ENCODE data around the gene ASB8.

Gene ASB8

DNA sequence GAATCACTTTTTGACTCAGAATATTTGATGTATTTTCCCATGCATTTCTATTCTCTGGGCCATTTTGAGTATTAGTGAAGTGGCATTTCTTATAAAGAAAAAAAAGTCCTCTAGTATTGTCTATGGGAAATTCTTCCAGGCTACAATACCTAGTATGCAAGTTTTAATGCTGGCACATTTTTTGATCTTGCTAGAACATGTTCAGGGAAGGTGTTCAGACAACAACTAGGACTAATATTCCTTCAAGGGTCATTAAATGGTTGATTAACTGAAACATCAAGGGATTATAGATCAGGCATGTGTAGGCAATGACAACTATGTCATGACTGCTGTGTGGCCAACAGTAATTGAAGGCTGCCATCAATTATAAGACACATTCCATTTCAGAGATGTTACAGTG lies 33.8 kb upstream of the ASB8 start:
- no peak for DNase-seq (ENCODE audit: low read depth)
- no peak for TF ChIP-seq CTCF (conservative IDR thresholded peaks at IDR 0.05; ENCODE audit: control insufficient read depth, insufficient read depth, low read depth, low read length)
- H3K4me3 ChIP-seq (ENCODE audit: control insufficient read depth, low read depth, low read length): no peak overlapping the region

DNA sequence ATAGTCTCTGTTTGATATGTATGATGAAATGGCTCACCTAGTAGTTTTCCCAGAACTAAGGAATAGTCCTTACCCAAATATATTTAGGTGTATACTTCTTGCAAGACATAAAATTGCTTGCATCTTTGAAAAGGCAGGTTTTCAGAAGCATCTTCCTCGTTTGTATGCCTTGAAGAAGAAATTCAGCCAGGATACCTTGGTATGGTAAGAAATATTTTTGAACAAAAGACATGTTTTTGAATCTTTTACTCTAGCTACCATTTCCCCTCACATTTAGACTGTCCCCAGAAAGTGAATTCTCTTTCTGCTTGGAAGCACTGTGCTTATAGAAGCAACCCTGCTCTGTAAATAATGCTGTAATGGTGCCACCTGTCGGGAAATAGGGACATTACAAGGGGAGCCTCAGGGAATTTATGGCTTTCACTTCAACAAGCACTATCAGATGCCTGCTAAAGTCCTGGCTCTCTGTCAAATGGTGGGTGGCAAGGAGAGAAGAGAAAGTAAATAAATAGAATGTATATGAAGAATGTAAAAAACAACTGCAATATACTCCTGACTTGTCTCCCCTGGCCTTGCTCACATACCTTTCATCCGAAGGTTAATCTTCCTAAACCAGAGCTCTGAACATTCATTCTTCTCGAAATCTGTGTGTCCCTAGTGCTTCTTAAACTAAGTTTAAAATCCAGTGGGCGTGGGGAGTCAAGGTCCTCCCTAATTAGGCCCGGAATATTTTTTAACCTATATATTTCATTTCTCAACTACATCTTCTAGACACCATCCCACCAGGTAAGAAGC lies 32.2 kb upstream of the ASB8 start:
- H3K4me3 ChIP-seq (ENCODE audit: control insufficient read depth, low read depth, low read length): no peak overlapping the region
- peak; percentile 72 for DNase-seq (ENCODE audit: low read depth)
- TF ChIP-seq CTCF (conservative IDR thresholded peaks at IDR 0.05; ENCODE audit: control insufficient read depth, insufficient read depth, low read depth, low read length): peak; percentile 84

DNA sequence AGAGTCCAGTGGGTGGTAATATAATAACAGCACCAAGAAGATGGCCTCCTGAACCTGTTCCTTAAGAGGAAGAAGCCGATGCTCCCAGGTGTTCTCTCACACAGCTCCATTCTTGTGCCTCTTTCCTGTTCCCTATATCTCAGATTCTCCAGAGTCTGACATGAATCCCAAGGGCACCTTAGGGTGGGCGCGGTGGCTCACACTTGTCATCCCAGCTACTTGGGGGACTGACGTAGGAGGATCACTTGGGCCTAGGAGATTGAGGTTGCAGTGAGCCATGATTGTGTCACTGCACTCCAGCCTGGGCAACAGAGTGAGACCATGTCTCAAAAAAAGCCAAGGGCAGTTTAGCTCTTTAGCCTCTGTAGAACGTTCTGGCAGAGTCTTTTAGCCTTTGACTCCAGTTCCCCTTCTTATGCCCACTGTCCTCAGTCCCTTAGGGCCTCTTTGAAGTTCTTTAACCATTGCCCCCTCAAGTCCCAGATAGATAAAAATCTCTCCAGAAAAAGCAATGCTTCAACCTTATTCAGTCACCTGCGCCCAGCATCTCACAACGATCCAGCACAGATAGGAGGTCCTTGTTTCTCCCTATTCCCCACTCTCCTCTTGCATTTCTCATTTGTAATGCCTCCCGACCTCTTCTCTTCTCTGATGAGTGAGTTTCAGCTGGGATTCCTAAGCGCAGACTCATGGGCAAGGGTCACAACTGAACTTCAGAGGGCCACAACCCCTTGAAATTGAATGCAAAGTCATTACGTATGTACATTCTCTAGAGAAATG lies 30.8 kb upstream of the ASB8 start:
- TF ChIP-seq CTCF (conservative IDR thresholded peaks at IDR 0.05; ENCODE audit: control insufficient read depth, insufficient read depth, low read depth, low read length): no peak
- no peak overlapping the region for H3K4me3 ChIP-seq (ENCODE audit: control insufficient read depth, low read depth, low read length)
- DNase-seq (ENCODE audit: low read depth): no peak

DNA sequence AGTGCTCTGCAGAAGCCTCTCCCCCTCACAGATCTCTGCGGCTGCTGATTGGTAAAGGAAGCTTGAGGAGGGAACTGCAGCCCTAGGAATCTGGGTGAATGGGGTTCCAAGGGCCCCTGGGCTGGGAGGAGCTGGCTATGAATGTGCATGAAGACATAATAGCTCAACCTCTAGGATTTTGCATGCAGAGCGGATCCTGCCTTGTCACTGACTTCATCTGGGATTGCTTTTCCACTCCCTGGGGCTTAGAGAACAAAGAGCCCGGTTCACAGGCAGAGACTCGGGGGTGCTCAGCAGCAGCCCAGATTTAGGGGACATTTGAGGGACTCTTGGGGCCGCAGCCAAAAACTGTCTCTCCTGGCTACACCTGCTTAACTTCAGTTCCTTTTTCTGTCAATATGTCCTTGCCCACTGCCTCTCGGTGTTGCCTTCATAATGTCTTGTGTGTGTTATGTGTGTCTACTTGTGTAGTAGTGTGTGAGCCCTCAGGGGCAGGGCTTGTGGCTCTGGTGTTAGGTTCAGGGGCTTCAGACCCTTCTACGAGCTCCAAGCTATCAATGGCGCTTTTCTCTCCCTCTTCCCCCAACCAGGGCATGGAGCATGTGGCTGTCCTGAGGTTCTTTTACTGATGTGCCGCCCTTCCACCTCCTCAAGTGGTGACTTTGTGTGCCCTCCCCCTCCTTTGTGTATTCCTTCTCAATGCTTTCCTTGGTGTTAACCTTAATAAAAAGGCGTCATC lies 28.0 kb upstream of the ASB8 start:
- TF ChIP-seq CTCF (conservative IDR thresholded peaks at IDR 0.05; ENCODE audit: control insufficient read depth, insufficient read depth, low read depth, low read length): no peak
- no peak overlapping the region for H3K4me3 ChIP-seq (ENCODE audit: control insufficient read depth, low read depth, low read length)
- DNase-seq (ENCODE audit: low read depth): no peak

GRCh38 chr12:48184549-48184922 lies 27.2 kb upstream of the ASB8 start:
- TF ChIP-seq CTCF (conservative IDR thresholded peaks at IDR 0.05; ENCODE audit: control insufficient read depth, insufficient read depth, low read depth, low read length): no peak

DNA sequence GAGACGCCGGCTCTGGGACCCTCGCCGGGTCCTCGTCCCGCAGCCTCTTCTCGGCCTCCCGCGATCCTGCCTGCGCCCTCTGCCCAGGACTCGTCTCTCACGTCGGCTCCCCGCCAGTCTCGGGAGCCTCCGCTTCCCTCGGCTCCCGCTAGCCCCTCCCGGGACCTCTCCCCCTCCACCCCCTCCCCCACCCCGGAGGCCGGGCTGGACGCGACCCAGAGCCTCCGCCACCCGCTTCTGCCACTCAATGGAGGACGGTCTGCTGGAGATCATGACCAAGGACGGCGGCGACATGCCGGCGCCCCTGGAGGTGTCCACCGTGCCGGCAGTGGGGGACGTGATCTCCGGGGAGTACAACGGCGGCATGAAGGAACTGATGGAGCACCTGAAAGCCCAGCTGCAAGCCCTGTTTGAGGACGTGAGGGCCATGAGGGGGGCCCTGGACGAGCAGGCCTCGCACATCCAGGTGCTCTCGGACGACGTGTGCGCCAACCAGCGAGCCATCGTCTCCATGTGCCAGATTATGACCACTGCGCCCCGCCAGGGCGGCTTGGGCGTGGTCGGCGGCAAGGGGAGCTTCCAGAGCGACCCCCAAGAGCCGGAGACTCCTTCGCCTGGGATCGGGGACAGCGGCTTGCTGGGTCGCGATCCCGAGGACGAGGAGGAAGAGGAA lies 26.7 kb upstream of the ASB8 start:
- DNase-seq (ENCODE audit: low read depth): no peak
- peak overlapping the region; percentile 81 for H3K4me3 ChIP-seq (ENCODE audit: control insufficient read depth, low read depth, low read length)
- TF ChIP-seq CTCF (conservative IDR thresholded peaks at IDR 0.05; ENCODE audit: control insufficient read depth, insufficient read depth, low read depth, low read length): no peak

More at GRCh38 chr12:48184549-48184922, 27.2 kb upstream of the ASB8 start:
- DNase-seq (ENCODE audit: low read depth): no peak
- H3K4me3 ChIP-seq (ENCODE audit: control insufficient read depth, low read depth, low read length): no peak overlapping the region
